A549 (cell line): ENCODE results near the gene RBPJ. TPM values are rescaled to one million over a fixed set of nuclear protein-coding genes. Genes with fewer than 3 reads are reported as not detected.

Source experiments
- ATAC-seq, 2 experiments: fragments of 200-7000 bp in 1 of 2; fragments of >200 bp in 1 of 2; cut with Nextera tagmentation in 1 of 2; cut with Tn5 transposase in 1 of 2; 3 replicates each; pipeline versions ENCODE4 v1.8.0 to v1.9.1; 2018 to 2020; ENCODE audit warnings: mild to moderate bottlenecking in 1 of 2, moderate library complexity in 1 of 2
- CTCF ChIA-PET: fragments of 300-600 bp; sonication (Branson Sonifier 250); formaldehyde crosslinking; extraction: SDS; loops from one replicate; lab custom pipeline; 2021; ENCODE audit warnings: antibody characterized with exemption, inconsistent platforms; lab: Yijun Ruan, JAX
- POLR2A ChIA-PET: fragments of 350-600 bp; formaldehyde crosslinking; extraction: SDS; loops from one replicate; lab custom pipeline; 2021; ENCODE audit warnings: antibody characterized with exemption, inconsistent platforms; lab: Yijun Ruan, JAX
- DNase-seq, 2 experiments: peaks; one replicate each; pipeline versions ENCODE4 v3.0.0 to v3.0.0-alpha.2; 2011 to 2016; ENCODE audit warnings: low read depth in 1 of 2, low spot score in 1 of 2
- FAIRE-seq: peaks from 2 replicates; lab custom pipeline; 2011; peaks lifted over from hg19 to GRCh38; lab: Jason Lieb, UNC
- H3K27ac ChIP-seq, 2 experiments: fragments of >200 bp; sonication (Bioruptor Twin); formaldehyde crosslinking; 3 replicates each; pipeline ENCODE4 v1.5.1; 2016 to 2017
- H3K4me1 ChIP-seq: fragments of >200 bp; sonication (Bioruptor Twin); formaldehyde crosslinking; 3 replicates; pipeline ENCODE4 v1.6.1; 2016
- H3K4me2 ChIP-seq: fragments of >200 bp; sonication (Bioruptor Twin); formaldehyde crosslinking; 3 replicates; pipeline ENCODE4 v1.6.1; 2016
- H3K4me3 ChIP-seq: fragments of >200 bp; sonication (Bioruptor Twin); formaldehyde crosslinking; 3 replicates; pipeline ENCODE4 v1.5.1; 2016
- H3K9me3 ChIP-seq: fragments of >200 bp; sonication (Bioruptor Twin); formaldehyde crosslinking; 3 replicates; pipeline ENCODE4 v1.6.1; 2016
- BHLHE40 ChIP-seq: IDR thresholded peaks from 2 replicates; pipeline ENCODE4 v1.6.1; 2012; ENCODE audit warnings: low read depth, low read length, inconsistent platforms
- CHD4 ChIP-seq: fragments of 200-600 bp; sonication (generic); IDR thresholded peaks from 2 replicates; pipeline ENCODE4 v1.6.1; 2016; ENCODE audit warnings: antibody characterized with exemption, mild to moderate bottlenecking, borderline replicate concordance
- ELK1 ChIP-seq: fragments of 150-350 bp; IDR thresholded peaks from 2 replicates; pipeline ENCODE4 v1.6.1; 2014; ENCODE audit warnings: low read depth, mild to moderate bottlenecking, low read length
- ESRRA ChIP-seq: fragments of 150-350 bp; IDR thresholded peaks from 2 replicates; pipeline ENCODE4 v1.6.1; 2014; ENCODE audit warnings: mild to moderate bottlenecking, low read length, borderline replicate concordance
- HOXB13 ChIP-seq: fragments of 250-450 bp; sonication (Bioruptor Pico); IDR thresholded peaks from 2 replicates; pipeline ENCODE4 v1.5.0; 2020; ENCODE audit warnings: low read depth, mild to moderate bottlenecking, moderate library complexity
- JUN ChIP-seq, 2 experiments: fragments of >200 bp; sonication (Bioruptor Twin); formaldehyde crosslinking; IDR thresholded peaks; 2 replicates in 1 of 2; 3 replicates in 1 of 2; pipeline ENCODE4 v1.6.1; 2016 to 2017
- JUNB ChIP-seq: fragments of >200 bp; sonication (Bioruptor Twin); formaldehyde crosslinking; IDR thresholded peaks from 2 replicates; pipeline ENCODE4 v1.6.1; 2016
- MAFK ChIP-seq: fragments of 450-650 bp; IDR thresholded peaks from 2 replicates; pipeline ENCODE4 v1.6.1; 2014; ENCODE audit not compliant: partially characterized antibody
- POLR2AphosphoS2 ChIP-seq: conservative IDR thresholded peaks from 2 replicates; pipeline ENCODE4 v1.6.1; 2012; ENCODE audit warnings: low read length, improper control_type of control experiment, inconsistent platforms
- RAD21 ChIP-seq, 2 experiments: fragments of >200 bp in 1 of 2; sonication (Bioruptor Twin) in 1 of 2; formaldehyde crosslinking in 1 of 2; IDR thresholded peaks in 1 of 2; conservative IDR thresholded peaks in 1 of 2; 2 replicates in 1 of 2; 3 replicates in 1 of 2; pipeline ENCODE4 v1.6.1; 2012 to 2018; ENCODE audit warnings: inconsistent platforms in 1 of 2
- RCOR1 ChIP-seq: fragments of 150-350 bp; IDR thresholded peaks from 2 replicates; pipeline ENCODE4 v1.6.1; 2014; ENCODE audit warnings: antibody characterized with exemption, low read length, low read depth
- SMC3 ChIP-seq: fragments of >200 bp; sonication (Bioruptor Twin); formaldehyde crosslinking; IDR thresholded peaks from 3 replicates; pipeline ENCODE4 v1.6.1; 2018; ENCODE audit warnings: inconsistent platforms
- TFCP2L1 ChIP-seq: fragments of 250-450 bp; sonication (Bioruptor Pico); IDR thresholded peaks from 2 replicates; pipeline ENCODE4 v1.5.0; 2021; ENCODE audit warnings: mild to moderate bottlenecking
- ZNF302 ChIP-seq: fragments of 250-450 bp; sonication (Bioruptor Pico); IDR thresholded peaks from 2 replicates; pipeline ENCODE4 v1.9.0; 2021; ENCODE audit warnings: inconsistent platforms, mild to moderate bottlenecking, moderate library complexity
- ZSCAN20 ChIP-seq: fragments of 250-450 bp; sonication (Bioruptor Pico); IDR thresholded peaks from 2 replicates; pipeline ENCODE4 v1.8.0; 2022; ENCODE audit warnings: mild to moderate bottlenecking, moderate library complexity
- WGBS: methylation state at CpG from one replicate; pipeline ENCODE4 v1.1.6; 2017; ENCODE audit errors: missing lambda C conversion rate; 5-methylcytosine and 5-hydroxymethylcytosine counted together
- polyA plus RNA-seq, 4 experiments: library from polyadenylated mRNA; depleted of rRNA in 3 of 4; stranded (reverse); fragments of >200 nt; fragmentation: RNase III in 1 of 4; extraction: RNeasy Plus Mini Kit Qiagen cat#74134 plus additional on column Dnase treatment in 1 of 4; gene quantifications; 2 replicates in 3 of 4; 3 replicates in 1 of 4; pipeline ENCODE4 v1.2.3, GENCODE V29; 2011 to 2017
- TF ChIP-seq, protein P1 (sequence below): fragments of 250-450 bp; sonication (Bioruptor Pico); IDR thresholded peaks from 2 replicates; pipeline ENCODE4 v1.5.0; 2021; ENCODE audit warnings: mild to moderate bottlenecking, moderate library complexity, borderline replicate concordance
- TF ChIP-seq, protein P2 (sequence below): fragments of >200 bp; sonication (Bioruptor Twin); formaldehyde crosslinking; IDR thresholded peaks from 3 replicates; pipeline ENCODE4 v1.5.1; 2016
- TF ChIP-seq, protein P3 (sequence below): fragments of >200 bp; sonication (Bioruptor Twin); formaldehyde crosslinking; IDR thresholded peaks from 3 replicates; pipeline ENCODE4 v1.6.1; 2016

RBPJ gene
- polyA plus RNA-seq, 2 of the 4 experiments (the other 2 are of a cell fraction), result 16.5 to 37.1 TPM

DNA sequence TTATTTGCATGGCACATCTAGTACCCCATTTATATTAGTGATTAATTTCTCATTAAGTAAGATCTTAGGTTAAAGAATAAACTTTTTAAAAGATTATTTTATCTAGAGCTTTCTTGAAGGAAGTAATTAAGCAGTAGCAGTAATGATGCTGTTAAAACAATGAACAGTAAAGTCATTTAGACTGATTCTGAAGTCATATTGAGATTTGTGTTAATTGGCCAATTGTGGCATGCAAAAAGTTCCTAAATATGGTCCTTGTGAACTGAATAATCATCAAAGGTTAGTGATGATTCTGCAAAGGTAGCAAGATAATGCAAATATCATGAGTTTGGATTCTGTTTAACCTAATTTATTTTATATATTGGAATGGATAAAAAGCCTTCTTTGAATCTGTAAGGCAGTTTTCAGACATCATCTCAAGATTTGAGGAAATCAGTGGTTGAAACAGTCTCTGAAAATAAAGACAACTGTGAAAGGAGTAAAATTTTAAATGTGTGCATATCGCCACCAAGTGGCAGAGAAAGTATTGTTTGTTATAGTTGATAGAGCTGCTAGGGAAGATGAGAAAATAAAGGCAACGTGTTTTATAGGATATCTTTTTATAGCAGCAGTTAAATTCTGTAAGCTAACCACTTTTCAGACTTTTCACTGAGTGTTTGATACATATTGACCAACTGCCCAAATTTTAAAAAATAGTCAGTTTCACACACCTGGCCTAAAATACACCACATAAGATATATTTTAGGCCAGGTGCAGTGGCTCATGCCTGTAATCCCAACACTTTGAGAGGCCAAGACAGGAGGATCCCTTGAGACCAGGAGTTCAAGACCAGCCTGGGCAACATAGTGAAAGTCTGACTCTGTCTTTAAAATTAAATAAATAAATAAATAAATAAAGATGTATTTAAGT is 89.8 kb downstream of the RBPJ start:
- WGBS, result 6% methylated on average over 2 of the region's 2 CpGs

DNA sequence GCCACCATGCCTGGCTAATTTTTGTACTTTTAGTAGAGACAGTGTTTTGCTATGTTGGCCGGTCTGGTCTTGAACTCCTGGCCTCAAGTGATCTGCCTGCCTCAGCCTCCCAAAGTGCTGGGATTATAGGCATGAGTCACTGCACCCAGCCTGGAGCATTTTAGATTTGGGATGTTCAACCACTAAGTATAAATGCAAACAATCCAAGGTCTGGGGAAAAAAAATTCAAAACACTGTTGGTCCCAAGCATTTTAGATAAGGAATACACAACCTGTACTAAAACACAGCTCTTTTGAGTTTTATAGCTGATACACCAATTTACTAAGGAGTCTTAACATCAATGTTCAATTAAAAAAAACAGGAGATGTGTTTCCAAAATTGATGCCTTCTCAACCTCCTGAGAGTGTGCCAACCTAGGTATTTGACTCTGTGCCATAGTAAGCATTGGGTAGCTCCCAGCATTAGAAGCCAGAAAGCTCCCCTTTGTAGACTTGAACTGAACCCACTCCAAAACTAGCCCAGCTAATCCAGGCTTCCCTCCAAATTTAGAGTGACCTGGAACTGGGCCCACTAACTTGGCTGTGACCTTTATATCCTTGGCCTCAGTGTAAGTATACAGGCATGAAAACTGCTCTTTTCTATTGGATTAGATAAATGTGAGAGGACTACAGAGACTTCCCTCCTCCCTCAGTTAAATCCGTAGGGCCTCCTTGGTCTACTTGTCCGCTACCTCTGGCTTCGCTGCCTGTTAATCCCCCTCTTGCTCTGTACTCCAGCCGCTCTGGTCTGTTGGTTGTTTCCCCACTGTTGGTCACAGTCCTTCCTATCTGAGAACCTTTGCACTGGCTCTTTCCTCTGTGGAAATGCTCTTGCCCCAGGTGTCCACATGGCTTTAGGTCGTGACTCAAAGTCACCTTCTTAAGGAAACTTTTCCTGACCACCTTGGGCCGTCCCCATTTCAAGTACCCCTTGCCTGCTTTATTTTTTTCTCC is 91.9 kb downstream of the RBPJ start:
- Histone ChIP-seq H3K27ac (no peak overlapping the region), H3K4me2 (no peak overlapping the region), H3K9me3 (no peaks in the 10 kb centered on the region), H3K4me3 (no peak overlapping the region), H3K4me1 (no peaks in the 10 kb centered on the region)
- ATAC-seq (no peak), DNase-seq (no peak), FAIRE-seq (no peak)
- TF ChIP-seq SMC3 (no peak), RCOR1 (no peak), ZSCAN20 (CRISPR knock-in tag) (no peak), MAFK (no peak), TFCP2L1 (no peak), HOXB13 (CRISPR knock-in tag) (no peak)
- TF ChIP-seq, protein P1, sequence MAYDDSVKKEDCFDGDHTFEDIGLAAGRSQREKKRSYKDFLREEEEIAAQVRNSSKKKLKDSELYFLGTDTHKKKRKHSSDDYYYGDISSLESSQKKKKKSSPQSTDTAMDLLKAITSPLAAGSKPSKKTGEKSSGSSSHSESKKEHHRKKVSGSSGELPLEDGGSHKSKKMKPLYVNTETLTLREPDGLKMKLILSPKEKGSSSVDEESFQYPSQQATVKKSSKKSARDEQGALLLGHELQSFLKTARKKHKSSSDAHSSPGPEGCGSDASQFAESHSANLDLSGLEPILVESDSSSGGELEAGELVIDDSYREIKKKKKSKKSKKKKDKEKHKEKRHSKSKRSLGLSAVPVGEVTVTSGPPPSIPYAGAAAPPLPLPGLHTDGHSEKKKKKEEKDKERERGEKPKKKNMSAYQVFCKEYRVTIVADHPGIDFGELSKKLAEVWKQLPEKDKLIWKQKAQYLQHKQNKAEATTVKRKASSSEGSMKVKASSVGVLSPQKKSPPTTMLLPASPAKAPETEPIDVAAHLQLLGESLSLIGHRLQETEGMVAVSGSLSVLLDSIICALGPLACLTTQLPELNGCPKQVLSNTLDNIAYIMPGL (CRISPR knock-in tag), result no peak
- 93% methylated on average over 7 of the region's 7 CpGs for WGBS
- ChIA-PET POLR2A (no interaction called here), CTCF (interaction anchor here (0.8 to 3.8 kb wide), 4 partner anchors 39 to 425 kb away, joined by 3 to 37 read pairs (median 4); no protein-coding TSS in a partner anchor)

More for the DNA sequence above, 89.8 kb downstream of the RBPJ start:
- DNase-seq (peak; percentile 8 to 40), FAIRE-seq (no peak), ATAC-seq (peak in 1 of 2 experiments; percentile 70; a peak in 2 of 6 replicates)
- CTCF ChIA-PET, result interaction anchor here (0.6 to 3.8 kb wide), 16 partner anchors 13 to 658 kb away, joined by 3 to 37 read pairs (median 4); partner anchors contain the start of gene SMIM20
- Histone ChIP-seq H3K4me3 (no peak overlapping the region), H3K4me2 (no peak overlapping the region), H3K4me1 (no peaks in the 10 kb centered on the region), H3K27ac (no peak overlapping the region), H3K9me3 (peaks cover 9% of the 10 kb centered on the region; the same call in 2 of the 3 replicates)
- TF ChIP-seq ELK1 (no peak), RAD21 (conservative IDR thresholded peaks at IDR 0.05 in 1 of 2, IDR thresholded peaks at IDR 0.05 in 1 of 2) (peak; percentile 64 to 74), POLR2AphosphoS2 (no peak), SMC3 (peak; percentile 52)
- TF ChIP-seq, protein P2, sequence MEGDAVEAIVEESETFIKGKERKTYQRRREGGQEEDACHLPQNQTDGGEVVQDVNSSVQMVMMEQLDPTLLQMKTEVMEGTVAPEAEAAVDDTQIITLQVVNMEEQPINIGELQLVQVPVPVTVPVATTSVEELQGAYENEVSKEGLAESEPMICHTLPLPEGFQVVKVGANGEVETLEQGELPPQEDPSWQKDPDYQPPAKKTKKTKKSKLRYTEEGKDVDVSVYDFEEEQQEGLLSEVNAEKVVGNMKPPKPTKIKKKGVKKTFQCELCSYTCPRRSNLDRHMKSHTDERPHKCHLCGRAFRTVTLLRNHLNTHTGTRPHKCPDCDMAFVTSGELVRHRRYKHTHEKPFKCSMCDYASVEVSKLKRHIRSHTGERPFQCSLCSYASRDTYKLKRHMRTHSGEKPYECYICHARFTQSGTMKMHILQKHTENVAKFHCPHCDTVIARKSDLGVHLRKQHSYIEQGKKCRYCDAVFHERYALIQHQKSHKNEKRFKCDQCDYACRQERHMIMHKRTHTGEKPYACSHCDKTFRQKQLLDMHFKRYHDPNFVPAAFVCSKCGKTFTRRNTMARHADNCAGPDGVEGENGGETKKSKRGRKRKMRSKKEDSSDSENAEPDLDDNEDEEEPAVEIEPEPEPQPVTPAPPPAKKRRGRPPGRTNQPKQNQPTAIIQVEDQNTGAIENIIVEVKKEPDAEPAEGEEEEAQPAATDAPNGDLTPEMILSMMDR, result peak; percentile 63
- POLR2A ChIA-PET, result no interaction called here

- no peak overlapping the region for H3K4me2 ChIP-seq
- no peaks in the 10 kb centered on the region for H3K9me3 ChIP-seq
- no peak for TF ChIP-seq BHLHE40
- TF ChIP-seq SMC3, result no peak
- TF ChIP-seq MAFK, result no peak
- no peak for TF ChIP-seq JUN (IDR thresholded peaks at IDR 0.05)
- TF ChIP-seq ZNF302 (CRISPR knock-in tag), result no peak
- TF ChIP-seq CHD4, result no peak
- TF ChIP-seq HOXB13 (CRISPR knock-in tag), result no peak
- TF ChIP-seq JUNB, result no peak
- TF ChIP-seq ESRRA, result no peak
- TF ChIP-seq, protein P3, sequence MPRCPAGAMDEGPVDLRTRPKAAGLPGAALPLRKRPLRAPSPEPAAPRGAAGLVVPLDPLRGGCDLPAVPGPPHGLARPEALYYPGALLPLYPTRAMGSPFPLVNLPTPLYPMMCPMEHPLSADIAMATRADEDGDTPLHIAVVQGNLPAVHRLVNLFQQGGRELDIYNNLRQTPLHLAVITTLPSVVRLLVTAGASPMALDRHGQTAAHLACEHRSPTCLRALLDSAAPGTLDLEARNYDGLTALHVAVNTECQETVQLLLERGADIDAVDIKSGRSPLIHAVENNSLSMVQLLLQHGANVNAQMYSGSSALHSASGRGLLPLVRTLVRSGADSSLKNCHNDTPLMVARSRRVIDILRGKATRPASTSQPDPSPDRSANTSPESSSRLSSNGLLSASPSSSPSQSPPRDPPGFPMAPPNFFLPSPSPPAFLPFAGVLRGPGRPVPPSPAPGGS, result no peak
- TF ChIP-seq ELK1, result no peak
- DNase-seq (no peak), FAIRE-seq (no peak), ATAC-seq (no peak)
- no peak overlapping the region for H3K27ac ChIP-seq
- WGBS, result 88% methylated on average over 3 of the region's 3 CpGs
- no peak overlapping the region for H3K4me3 ChIP-seq
- H3K4me1 ChIP-seq, result no peaks in the 10 kb centered on the region
- POLR2A ChIA-PET, result no interaction called here
- CTCF ChIA-PET, result interaction anchor here (0.8 to 1.7 kb wide), 3 partner anchors 39 to 353 kb away, joined by 3 to 6 read pairs (median 3); no protein-coding TSS in a partner anchor
Observed at GRCh38 chr4:26413582-26413981, 92.8 kb downstream of the RBPJ start.
